ENCODE results near the gene BMP6.

GRCh38 chr6:7776509-7776908 lies 50.6 kb downstream of the BMP6 start:
- TF ChIP-seq CTCF (IDR thresholded peaks at IDR 0.05) (no peak), EP300 (IDR thresholded peaks at IDR 0.05) (no peak), POLR2A (IDR thresholded peaks at IDR 0.05) (no peak)

Measured in ovary (tissue), 3 donors.